ENCODE data around the gene CD9.
"Not testable (repeated sequence)": the region's sequence is repeated elsewhere in the genome, so short reads cannot be mapped to it uniquely, and the experiment has no call there.

Gene CD9

GRCh38 chr12:6185961-6186827 lies 14.0 kb upstream of the CD9 start:
- DNase-seq, result no peak
- no peaks in the 10 kb centered on the region for H3K9me3 Mint-ChIP-seq
- H3K27me3 Mint-ChIP-seq, result peaks cover 56 to 64% of the 10 kb centered on the region in 2 donors
- no peak overlapping the region for H3K4me3 Mint-ChIP-seq
- no peak for ATAC-seq (replicated peaks)
- H3K36me3 Mint-ChIP-seq (ENCODE audit: insufficient read depth), result no peaks in the 10 kb centered on the region
- H3K27ac Mint-ChIP-seq, result no peak overlapping the region
- peaks cover 4 to 7% of the 10 kb centered on the region in 2 donors for H3K4me1 Mint-ChIP-seq (ENCODE audit: low read depth in 2 of 2)

DNA sequence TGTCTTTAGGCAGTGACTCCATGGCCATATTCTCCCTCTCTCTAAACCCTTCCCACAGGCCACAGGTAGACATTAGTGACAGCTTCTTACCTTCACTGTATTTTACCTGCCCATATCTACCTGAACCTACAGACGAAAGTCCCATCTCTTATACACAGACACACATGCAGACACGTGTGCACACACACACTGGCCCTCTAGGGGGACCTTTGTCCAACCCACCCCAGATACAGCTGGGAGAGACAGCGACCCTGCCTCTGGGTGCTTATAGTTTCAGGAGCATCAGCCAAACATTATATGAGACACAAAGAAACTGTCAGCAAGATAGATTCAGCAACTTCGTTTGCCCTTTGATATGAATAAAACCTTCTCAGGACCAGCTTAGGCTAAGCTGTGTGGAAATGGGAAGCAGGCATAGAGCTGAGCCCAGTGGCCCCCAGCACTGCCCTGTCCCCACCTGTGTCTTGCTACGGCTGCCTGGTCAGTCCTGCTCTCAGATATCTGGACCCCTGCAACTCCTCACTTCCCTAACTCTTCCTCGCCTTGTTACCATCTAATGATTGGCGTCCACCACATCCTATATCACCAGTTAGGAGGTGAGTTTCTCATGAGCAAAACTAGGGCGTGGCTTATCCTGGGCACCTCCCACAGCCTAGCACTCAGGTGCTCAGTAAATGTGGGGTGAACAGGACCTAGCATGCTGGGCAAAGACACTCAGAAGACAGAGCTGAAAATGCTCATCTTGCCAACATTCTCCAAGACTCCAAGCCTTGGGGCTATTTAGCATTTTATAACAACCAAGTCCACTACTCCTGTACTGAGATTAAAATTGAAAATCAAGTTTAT lies 12.0 kb upstream of the CD9 start:
- DNase-seq, result no peak
- no peaks in the 10 kb centered on the region for H3K36me3 Mint-ChIP-seq (ENCODE audit: insufficient read depth)
- no peak overlapping the region for H3K4me3 Mint-ChIP-seq
- H3K4me1 Mint-ChIP-seq (ENCODE audit: low read depth in 2 of 2), result peaks cover 4 to 7% of the 10 kb centered on the region in 2 donors
- H3K27ac Mint-ChIP-seq, result no peak overlapping the region
- ATAC-seq (replicated peaks), result no peak
- H3K9me3 Mint-ChIP-seq, result no peaks in the 10 kb centered on the region
- H3K27me3 Mint-ChIP-seq, result peaks cover 62 to 80% of the 10 kb centered on the region in 2 donors

- Mint-ChIP-seq H3K27ac (no peak overlapping the region), H3K27me3 (peaks cover 71 to 80% of the 10 kb centered on the region in 2 donors)
- no peak for ATAC-seq (replicated peaks)
These were observed 11.2 kb upstream of the CD9 start for GRCh38 chr12:6189028-6189427.

DNA sequence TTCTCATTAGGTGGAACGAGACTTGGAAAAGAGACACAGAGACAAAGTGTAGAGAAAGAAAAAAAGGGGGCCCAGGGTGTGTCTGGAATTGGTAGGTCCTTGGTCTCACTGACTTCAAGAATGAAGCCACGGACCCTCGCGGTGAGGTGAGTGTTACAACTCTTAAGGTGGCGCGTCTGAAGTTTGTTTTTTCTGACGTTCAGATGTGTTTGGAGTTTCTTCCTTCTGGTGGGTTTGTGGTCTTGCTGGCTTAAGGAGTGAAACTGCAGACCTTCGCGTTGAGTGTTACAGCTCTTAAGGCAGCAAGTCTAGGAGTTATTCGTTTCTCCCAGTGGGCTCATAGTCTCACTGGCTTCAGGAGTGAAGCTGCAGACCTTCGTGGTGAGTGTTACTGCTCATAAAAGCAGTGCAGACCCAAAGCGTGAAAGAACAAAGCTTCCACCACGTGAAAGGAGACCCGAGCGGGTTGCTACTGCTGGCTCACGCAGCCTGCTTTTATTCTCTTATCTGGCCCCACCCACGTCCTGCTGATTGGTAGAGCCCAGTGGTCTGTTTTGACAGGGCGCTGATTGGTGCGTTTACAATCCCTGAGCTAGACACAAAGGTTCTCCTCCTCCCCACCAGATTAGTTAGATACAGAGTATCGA lies 10.1 kb upstream of the CD9 start:
- not testable (repeated sequence) for ATAC-seq (replicated peaks); H3K4me1 Mint-ChIP-seq (ENCODE audit: low read depth in 2 of 2); H3K36me3 Mint-ChIP-seq (ENCODE audit: insufficient read depth); H3K27ac Mint-ChIP-seq; DNase-seq; H3K9me3 Mint-ChIP-seq
- H3K4me3 Mint-ChIP-seq, result peak overlapping the region in 1 of 2 donors; percentile 27
- peaks cover 72 to 75% of the 10 kb centered on the region in 2 donors for H3K27me3 Mint-ChIP-seq

More at GRCh38 chr12:6189028-6189427, 11.2 kb upstream of the CD9 start:
- H3K4me1 Mint-ChIP-seq (ENCODE audit: low read depth in 2 of 2), result peaks cover 4 to 7% of the 10 kb centered on the region in 2 donors
- H3K36me3 Mint-ChIP-seq (ENCODE audit: insufficient read depth), result no peaks in the 10 kb centered on the region
- H3K9me3 Mint-ChIP-seq, result no peaks in the 10 kb centered on the region
- DNase-seq, result no peak
- no peak overlapping the region for H3K4me3 Mint-ChIP-seq

- peaks cover 70 to 73% of the 10 kb centered on the region in 2 donors for H3K27me3 Mint-ChIP-seq
- not testable (repeated sequence) for H3K4me1 Mint-ChIP-seq (ENCODE audit: low read depth in 2 of 2); H3K4me3 Mint-ChIP-seq; H3K9me3 Mint-ChIP-seq; H3K27ac Mint-ChIP-seq; H3K36me3 Mint-ChIP-seq (ENCODE audit: insufficient read depth); DNase-seq; ATAC-seq (replicated peaks)
These were observed 9.3 kb upstream of the CD9 start for GRCh38 chr12:6190767-6191530.

DNA sequence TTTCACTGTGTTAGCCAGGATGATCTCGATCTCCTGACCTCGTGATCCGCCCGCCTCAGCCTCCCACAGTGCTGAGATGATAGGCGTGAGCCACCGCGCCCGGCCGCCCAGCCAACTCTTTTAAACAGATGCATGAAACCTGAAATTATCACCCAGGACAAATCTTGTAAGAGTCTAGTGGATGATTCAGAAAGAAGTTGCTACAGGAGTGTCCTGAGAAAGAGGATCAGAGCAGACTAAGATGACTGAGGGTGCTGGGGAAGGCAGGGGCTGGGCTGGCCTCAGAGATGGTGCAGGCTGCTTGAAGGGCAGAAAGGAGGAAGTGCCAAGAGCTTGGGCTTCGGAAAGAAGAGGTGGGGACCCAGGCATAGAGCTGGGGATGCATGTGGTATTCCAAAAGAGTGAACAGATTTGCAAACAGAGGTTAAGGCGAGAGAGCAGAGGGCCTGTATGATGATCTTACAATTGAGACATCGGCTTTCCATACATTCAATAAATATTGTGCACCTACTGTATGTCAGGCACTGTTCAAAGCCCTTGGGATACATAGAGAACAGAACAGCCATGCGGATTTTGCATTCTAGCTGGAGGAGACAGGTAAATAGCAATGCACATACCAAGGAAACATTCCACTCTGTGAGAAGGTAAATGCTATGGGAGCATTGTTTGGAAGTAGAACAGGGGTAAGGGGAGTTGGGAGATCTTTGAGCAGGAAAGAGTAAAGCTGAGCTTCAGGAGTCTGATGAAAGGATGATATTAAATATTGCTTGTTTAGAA lies 7.4 kb upstream of the CD9 start:
- ATAC-seq (replicated peaks), result no peak
- Mint-ChIP-seq H3K4me3 (no peak overlapping the region), H3K36me3 (ENCODE audit: insufficient read depth) (no peaks in the 10 kb centered on the region), H3K27ac (no peak overlapping the region), H3K27me3 (peaks cover 52 to 58% of the 10 kb centered on the region in 2 donors), H3K9me3 (no peaks in the 10 kb centered on the region), H3K4me1 (ENCODE audit: low read depth in 2 of 2) (peaks cover 4 to 7% of the 10 kb centered on the region in 2 donors)
- no peak for DNase-seq

DNA sequence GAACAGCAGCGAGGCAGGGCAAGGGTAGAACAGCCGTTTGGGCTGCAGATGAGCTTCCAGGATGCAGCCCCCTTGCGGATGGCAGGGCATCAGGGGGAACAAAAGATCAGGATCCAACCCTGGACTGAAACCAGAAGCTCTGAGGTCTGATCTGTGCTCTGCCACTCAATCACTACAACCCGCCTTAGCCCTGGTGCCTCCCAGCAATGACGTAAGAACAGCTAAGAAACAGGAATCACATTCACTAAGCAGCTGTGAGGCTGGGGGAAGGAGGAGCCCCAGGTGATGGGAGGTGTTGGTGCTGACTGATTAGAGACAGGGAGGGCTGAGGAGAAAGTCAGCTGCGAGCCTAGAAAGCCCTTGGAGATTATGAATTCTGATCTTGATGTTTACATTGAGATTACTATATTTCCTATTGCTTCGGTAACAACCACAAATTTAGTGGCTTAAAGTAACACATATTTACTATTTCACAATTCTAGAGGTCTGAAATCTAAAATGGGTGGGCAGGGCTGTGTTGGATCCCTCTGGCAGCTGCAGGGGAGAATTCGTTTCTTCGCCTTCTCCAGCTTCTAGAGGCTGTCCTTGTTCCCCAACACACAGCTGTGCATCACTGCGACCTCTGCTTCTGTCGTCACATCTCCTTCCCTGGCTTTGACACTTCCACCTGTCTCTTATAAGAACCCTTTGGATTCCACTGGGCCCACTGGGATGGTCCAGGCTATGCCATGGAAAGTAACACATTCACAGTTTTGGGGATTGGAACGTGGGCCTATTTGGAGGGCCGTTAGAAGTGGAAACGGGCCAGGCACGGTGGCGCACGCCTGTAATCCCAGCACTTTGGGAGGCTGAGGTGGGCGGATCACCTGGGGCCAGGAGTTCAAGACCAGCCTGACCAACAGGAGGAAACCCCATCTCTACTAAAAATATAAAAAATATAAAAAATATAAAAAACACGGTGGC lies 6.1 kb upstream of the CD9 start:
- H3K27me3 Mint-ChIP-seq, result peaks cover 52 to 58% of the 10 kb centered on the region in 2 donors

GRCh38 chr12:6195665-6196535 lies 4.3 kb upstream of the CD9 start:
- DNase-seq (peak; percentile 71 to 79 (median 78)), ATAC-seq (replicated peaks) (peak; percentile 81)
- Mint-ChIP-seq H3K27me3 (peaks cover 40 to 51% of the 10 kb centered on the region in 2 donors), H3K4me1 (ENCODE audit: low read depth in 2 of 2) (no peaks in the 10 kb centered on the region), H3K36me3 (ENCODE audit: insufficient read depth) (no peaks in the 10 kb centered on the region), H3K4me3 (no peak overlapping the region), H3K27ac (no peak overlapping the region), H3K9me3 (no peaks in the 10 kb centered on the region)

More for the DNA sequence above, 6.1 kb upstream of the CD9 start:
- Mint-ChIP-seq H3K9me3 (no peaks in the 10 kb centered on the region), H3K27ac (no peak overlapping the region), H3K4me1 (ENCODE audit: low read depth in 2 of 2) (peaks cover 4 to 7% of the 10 kb centered on the region in 2 donors), H3K36me3 (ENCODE audit: insufficient read depth) (no peaks in the 10 kb centered on the region), H3K4me3 (no peak overlapping the region)
- no peak for DNase-seq
- no peak for ATAC-seq (replicated peaks)

DNA sequence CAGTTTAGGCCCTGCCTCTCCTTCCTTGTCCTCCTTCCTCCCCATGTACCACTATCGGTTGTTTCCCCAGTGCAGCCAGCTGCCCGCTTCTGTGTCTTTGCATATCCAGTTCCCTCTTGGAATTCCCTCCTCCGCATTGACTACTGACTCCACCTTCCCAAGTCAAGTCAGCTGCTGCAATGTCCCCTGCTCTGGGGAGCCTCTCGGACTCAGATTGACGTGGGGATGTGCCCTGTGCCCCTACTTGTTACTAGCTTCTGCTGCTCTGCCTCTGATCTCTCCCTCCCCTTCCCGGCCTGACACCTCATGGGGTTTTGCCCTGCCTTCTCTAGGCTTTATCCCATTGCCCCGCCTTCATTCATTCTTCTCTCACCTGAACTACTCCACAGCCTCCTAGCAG lies 2.1 kb upstream of the CD9 start:
- ATAC-seq (replicated peaks), result no peak
- H3K27ac Mint-ChIP-seq, result no peak overlapping the region
- no peak for DNase-seq
- H3K36me3 Mint-ChIP-seq (ENCODE audit: insufficient read depth), result no peaks in the 10 kb centered on the region
- H3K4me1 Mint-ChIP-seq (ENCODE audit: low read depth in 2 of 2), result peaks cover 0 to 3% of the 10 kb centered on the region in 2 donors
- H3K27me3 Mint-ChIP-seq, result peaks cover 46 to 56% of the 10 kb centered on the region in 2 donors
- H3K9me3 Mint-ChIP-seq, result no peaks in the 10 kb centered on the region
- no peak overlapping the region for H3K4me3 Mint-ChIP-seq

DNA sequence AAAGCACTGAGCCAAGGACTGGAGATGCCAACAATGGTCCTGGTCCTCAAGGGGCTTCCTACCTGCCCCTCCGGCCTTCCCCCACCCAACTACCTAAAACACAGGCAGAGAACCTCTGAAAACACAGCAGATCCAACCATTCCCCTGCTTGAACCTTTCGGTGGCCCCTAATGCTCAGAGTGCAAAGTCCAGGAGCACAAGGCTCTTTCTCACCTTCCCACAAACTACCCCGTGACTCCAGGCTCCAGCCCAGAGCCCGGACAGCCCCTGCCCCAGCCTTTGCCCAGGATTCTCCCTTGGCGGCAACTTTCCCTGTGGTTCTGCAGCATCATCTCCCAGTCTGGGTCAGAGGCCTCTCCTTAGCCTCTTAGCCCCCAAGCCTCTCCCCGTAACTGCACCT lies 1.6 kb upstream of the CD9 start:
- ATAC-seq (replicated peaks) (no peak), DNase-seq (no peak)
- Mint-ChIP-seq H3K4me1 (ENCODE audit: low read depth in 2 of 2) (peaks cover 0 to 3% of the 10 kb centered on the region in 2 donors), H3K27me3 (peaks cover 45 to 56% of the 10 kb centered on the region in 2 donors), H3K9me3 (no peaks in the 10 kb centered on the region), H3K4me3 (no peak overlapping the region), H3K36me3 (ENCODE audit: insufficient read depth) (no peaks in the 10 kb centered on the region), H3K27ac (no peak overlapping the region)

All from effector memory CD8-positive, alpha-beta T cell (primary cell).